HG02759 (cell line): ENCODE data around the gene DEPDC5.

ENCODE experiments used
- ATAC-seq: cut with Tn5 transposase; IDR thresholded peaks from one replicate; pipeline ENCODE4 v1.9.1; 2021; ENCODE audit warnings: mild to moderate bottlenecking, moderate library complexity; ENCODE audit not compliant: unreplicated experiment

The DEPDC5 gene

DNA sequence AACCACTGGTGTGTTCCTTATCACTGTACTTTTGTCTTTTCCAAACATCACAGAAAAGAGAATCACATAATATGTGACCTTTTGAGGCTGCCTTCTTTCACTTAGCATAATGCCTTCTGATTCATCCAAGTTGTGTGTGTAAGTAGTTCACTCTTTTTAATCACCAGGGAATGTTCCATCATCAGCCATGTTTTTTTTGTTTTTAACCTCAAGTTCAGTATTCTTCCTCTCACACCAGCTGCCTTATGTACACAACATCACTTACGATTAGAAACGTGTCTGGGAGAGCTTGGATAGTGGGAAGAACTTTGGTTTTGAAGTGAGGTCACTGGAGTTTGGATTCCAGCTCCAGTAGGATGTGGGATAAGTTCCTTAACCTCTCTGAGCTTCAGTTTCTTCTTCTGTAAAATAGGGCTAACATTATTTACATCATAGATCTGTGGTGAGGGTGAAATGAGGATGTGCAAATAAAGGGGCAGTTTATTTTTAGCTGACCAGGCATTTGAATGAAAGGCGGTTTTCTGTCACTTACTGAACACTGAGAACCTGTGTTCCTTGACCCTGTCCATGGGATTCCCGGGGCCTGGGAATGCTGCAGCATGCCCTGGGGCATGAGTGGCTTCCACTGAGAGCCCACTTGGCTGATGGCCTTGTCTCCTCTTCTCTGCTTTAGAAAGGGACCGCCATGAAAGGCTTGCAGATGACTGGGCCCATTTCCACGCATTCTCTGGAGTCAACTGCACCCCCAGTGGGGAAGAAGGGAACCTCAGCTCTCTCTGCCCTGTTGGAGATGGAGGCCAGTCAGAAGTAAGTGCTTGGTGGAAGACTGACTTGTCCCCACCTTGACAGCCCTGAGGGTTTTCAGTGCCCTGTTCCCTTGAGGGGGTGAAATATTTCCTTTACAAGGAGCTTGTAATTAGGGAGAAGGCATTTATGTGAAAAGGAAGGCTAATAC lies 92.6 kb downstream of the DEPDC5 start:
- no peak for ATAC-seq

DNA sequence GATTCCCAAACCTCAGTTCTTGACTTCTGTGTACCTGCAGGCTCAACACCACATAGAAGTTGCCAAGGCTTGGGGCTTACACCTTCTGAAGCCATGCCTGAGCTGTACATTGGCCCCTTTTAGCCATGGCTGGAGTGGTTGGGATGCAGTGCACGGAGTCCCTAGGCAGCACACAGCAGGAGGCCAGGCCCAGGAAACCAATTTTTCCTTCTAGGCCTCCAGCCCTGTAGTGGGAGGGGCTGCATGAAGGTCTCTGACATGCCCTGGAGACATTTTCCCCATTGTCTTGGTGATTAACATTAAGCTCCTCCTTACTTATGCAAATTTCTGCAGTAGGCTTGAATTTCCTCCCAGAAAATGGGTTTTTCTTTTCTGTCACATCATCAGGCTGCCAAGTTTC lies 94.6 kb downstream of the DEPDC5 start:
- no peak for ATAC-seq

DNA sequence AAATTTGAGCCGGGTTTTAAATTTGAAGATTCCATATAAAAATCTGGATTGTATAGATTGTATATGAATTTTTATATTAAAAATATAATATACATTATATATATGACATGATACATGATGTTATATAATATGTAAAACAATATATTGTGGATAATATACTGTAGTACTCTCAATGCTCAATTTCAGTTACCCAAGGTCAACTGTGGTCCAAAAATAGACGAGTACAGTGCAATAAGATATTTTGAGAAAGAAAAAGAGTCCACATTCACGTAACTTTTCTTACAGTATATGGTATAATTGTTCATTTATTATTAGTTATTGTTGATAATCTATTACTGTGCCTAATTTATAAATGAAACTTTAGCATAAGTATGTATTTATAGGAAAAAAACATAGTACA lies 96.3 kb downstream of the DEPDC5 start:
- ATAC-seq, result no peak

DNA sequence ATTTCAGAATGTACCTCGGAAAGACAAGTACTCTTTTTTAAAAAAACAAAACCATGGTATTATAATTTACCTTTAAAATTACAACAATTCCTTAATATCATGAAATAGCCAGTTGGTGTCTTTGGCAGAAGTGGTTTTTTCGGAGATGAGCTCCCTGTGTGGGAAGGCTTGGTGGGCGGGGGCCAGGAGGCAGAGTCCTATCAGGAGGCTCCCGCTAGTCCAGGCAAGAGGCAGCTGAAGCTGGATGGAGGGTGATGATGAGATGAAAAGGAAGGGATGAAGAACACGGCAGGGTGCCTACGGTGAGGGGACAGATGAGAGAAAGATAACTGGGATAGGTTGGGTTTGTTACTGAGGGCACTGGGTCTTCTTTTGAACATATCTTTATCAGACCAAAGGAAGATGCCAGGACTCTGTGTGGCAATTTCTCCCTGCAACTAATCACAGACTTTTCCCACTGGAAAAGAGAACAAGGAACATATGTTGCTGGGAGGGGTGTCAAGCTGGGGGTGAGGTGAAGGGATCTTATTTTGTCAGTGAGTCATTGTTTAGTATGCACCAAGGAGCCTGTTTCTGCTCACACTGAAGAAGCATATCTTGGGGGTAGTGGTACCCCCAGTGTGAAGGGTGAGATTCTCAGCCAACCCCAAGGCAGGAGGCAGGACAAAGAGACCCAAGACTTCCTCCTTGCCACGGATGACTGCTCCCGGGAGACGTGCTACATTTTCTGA lies 99.0 kb downstream of the DEPDC5 start:
- ATAC-seq, result no peak

DNA sequence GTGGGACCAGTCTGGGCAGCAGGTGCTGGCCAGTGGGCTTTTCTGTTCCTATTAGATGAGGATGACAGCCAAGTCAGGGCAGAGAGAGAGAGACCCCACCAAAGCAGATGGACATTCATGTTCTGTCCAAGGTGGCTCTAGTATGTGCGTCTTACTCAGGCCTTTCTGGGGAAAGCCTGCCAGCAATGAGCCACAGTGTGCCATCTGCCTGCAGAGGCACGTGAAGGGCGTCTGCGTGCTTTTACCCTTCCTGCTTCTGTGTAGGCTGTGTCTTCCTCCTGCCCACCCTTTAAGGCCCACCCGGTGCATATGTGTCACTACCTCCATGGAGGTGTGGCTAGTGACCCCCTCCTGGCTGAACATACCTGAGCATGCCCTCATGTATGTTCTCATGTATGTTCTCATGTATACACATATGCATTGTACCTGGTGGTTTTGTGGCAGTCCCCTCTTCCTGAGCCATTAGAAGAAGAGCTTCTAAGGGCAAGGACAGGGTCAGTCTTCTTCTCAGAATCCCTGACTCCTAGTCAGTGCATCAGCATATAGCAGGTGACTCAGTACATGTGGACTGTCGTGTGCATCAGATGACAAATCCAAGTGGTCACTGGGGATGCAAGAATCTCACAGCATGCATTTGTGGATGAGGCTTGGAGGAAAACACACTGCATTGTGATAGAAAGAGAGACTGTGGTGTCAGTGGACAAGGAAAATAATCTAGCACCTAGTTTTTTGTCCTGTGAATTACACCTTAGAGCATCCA lies 100.1 kb downstream of the DEPDC5 start:
- no peak for ATAC-seq

DNA sequence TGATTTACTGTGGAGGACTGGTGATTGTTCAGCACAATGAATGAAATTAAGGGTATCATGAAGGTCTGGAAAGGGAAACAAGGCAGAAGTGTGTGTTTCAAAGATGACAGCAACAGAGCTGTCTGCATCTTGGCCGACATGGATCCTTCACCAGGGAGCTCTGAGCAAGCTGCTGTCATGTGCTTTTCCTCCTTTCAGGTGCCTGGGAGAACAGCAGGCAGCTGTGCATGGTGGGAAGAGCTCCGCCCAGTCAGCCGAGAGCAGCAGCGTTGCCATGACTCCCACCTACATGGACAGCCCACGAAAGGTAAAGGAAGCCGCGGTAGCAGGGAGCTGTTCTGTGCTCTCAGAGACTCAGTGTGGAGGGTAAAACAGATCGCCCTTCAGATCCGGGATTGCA lies 103.4 kb downstream of the DEPDC5 start:
- no peak for ATAC-seq

DNA sequence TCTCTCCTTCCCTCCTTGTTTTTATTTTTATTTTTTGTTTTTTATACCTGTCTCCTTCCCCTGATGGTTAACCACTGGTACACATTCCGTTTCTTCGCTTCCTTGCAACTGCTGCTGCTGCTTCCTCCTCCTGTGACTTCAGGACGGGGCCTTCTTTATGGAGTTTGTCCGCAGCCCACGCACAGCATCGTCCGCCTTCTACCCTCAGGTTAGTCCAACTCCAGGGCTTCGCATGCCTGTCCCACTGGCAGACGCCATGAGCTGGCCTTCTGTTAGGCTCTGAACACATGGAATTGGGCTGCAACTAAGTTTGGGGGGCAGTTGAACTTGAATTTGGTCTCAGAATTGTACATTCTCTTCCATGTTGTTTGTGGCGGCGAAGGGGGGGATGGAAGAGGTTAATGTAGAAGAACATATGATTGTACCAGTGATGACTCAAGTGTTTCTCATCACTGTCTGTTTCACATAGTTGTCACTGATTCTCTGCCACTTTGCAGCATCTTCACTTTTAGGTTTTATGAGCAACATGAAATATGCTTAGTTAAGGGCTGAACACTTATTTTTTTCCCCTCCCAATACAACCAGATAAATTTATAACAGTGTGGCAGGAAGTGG lies 107.5 kb downstream of the DEPDC5 start:
- ATAC-seq, result no peak

DNA sequence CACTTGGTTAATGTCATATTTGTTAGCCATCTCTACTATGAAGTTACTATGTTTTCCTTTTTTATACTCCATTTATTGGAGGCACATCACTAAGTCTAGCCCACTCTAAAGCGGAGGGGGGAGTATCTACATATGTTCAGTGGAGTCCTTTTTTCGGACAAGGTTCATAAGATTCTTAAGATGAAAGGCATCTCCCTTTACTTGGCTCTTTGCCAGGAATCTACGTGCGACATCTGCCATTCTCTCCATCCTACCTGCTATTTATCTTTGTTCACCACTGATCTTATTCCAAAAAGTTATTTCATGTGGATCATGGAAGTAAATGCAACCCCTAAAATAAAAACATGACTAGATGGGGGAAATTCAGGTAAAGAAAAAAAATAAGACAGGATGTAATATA lies 113.1 kb downstream of the DEPDC5 start:
- ATAC-seq, result no peak

DNA sequence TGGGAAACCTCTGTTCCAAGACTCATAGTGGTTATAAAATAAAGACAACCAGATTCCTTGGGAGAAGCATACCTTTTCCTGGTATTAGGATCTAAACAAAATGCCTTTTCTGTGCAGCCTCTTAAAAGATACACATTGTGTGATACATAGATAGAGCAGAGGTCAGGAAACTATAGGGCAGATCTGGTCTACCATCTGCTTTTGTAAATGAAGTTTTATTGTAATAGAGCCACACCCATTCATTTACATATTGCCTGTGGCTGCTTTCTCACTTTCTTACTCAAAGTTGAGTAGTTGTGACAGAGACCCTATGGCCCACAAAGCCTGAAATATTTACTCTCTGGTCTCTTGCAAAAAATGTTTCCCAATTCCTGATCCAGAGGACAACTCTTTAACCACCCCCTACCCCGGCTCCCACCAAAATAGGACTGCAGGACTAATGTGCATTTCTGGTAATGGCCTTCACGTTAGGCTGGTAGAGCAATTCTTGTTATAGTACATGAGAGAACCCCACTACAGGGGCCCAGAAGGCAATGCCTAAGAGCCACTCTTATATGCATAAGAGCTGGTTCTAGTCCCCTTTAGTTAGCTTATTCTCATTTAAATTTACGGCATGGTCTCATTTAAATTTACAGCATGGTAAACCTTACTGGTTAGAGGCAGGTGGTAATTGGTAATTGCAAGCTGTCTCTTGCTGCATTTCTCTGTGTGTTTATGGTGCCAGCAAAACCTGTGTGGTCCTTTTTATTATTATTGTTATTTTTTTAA lies 113.8 kb downstream of the DEPDC5 start:
- no peak for ATAC-seq

DNA sequence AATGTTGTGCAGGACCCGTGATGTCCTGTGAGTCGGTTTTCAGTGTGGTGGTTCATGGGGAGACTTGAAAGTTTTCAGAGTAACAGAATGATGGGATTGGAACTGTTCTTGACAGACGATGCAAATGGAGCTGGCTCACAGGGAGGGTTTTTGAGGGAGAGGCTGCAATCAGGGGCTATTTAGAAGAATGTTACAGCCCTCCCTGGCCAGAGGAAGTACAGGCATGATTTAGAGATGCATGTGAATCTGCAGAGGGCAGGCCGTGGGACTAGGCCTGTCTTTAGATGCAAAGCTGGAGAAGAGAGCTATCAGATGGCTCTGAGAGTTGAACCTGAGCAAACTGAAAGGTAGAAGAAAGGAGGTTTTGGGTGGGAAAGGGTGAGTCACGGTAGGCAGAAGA lies 115.9 kb downstream of the DEPDC5 start:
- ATAC-seq, result no peak

DNA sequence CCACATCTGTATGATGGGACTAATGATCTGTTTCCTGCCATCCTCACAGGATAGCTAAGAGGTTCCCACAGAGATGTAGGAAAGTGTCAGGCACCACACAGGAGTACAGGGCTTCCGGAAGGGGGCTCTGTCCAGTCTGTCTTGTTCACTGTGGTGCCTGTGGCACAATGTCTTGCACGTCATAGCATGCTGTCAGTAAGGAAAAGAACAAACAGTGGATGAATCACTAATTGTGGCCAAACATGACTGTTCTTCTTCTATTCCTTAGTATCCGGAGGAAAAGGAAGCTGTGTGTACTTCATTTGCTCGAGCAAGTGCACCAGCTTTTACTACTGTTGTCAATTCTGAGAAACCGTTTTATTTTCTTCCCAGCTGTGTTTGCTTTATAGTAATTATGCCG lies 117.1 kb downstream of the DEPDC5 start:
- ATAC-seq, result no peak

DNA sequence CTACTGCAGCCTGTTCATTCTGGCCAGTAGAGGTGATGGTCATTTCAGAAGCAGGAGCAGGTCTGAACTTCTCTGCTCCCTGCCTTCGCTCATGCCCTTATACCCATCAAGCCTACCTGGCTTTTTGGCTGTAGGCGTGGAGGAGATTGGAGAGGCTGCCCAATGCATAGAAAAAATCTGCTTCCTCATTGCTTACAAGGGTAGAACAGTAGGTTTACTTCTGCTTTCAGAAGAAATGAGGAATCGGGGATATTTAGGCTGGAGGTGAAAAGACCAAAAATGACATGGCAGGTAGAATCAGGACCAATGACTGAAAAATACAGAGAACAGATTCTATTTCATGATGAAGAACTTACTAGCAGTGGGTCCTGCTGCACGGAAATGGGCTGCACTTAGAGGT lies 117.7 kb downstream of the DEPDC5 start:
- no peak for ATAC-seq

DNA sequence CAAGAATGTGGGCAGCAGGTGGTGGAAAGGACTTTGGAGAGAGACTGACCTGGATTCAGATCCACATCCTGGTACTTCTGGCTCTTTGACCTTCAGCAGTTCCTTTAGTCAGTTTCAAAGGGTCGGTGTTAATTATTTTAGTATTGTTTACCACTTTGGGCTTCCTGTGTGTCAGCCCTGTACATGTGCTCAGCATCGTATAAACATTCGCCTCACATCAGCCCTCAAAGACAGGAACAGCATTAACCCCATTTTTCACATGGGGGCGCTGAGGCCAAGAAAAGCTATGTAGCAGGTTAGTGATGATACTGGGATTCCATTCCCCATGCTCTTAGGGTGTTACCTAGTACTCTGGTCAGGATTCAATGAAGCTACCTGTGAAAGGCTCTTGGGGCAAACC lies 118.4 kb downstream of the DEPDC5 start:
- no peak for ATAC-seq

DNA sequence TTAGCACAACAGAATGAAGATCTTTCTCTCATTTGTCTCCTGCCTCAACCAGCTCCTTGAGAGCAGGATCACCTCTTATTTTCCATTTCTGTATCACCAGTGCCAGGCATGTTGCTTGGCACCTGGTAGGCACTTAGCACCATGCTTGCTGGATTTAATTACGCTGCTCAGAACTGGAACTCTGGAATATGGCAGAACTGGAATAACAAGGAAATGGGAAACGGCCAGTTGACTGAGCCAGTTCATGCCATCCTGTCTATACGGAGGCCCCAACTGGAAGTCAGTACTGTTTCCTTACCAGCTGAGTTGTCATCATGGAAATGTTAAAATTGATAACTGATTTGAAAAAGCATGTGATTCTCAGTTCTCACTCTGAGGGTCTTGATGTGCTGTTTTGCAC lies 121.0 kb downstream of the DEPDC5 start:
- ATAC-seq, result no peak

DNA sequence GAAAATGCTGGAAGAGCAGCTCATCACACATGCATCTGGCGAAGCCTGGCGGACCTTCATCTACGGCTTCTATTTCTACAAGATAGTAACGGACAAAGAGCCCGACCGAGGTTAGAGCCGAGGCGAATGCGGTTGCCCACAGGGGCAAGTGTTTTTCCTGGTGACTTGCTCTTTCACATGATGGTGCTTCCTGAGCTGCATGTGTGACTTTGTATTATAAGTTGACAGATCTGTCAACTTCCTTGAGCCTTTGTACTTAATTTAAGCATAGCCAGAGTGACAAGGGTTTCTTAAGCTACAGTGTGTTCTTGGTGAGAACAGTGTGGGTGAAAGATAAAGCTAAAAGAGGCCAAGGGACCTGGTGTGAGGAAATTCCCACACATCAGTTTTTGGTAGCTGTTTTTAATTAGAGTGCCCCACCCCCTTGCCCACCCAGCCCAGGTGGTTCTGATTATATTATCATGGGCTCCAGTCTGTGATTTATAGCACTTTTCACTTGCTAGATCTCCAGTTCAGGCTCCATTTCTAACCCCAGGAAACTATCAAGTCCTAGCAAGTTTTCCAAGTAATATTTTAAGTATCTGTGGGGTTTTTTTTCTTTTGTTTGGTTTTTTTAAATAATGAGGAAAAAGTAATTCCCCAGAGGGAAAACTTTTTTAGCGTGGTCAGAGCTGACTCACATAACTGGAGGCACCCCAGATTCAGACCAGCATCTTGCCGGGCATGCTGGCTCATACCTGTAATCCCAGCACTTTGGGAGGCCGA lies 122.5 kb downstream of the DEPDC5 start:
- ATAC-seq, result no peak

DNA sequence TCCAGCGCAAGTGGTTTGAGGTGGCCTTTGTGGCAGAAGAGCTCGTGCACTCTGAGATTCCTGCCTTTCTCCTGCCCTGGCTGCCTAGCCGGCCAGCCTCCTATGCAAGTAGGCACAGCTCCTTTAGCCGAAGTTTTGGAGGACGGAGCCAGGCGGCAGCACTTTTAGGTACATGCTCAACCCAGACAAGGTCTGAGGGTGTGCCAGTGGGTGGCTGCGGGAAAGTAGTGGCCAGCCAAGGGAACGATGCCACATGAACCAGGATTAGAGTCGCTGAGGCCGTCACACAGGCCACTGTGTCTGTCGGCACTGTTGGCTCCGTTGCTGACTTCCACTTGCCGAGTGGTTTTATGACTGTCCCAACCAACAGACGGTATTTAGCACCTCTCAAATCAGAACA lies 125.8 kb downstream of the DEPDC5 start:
- no peak for ATAC-seq

DNA sequence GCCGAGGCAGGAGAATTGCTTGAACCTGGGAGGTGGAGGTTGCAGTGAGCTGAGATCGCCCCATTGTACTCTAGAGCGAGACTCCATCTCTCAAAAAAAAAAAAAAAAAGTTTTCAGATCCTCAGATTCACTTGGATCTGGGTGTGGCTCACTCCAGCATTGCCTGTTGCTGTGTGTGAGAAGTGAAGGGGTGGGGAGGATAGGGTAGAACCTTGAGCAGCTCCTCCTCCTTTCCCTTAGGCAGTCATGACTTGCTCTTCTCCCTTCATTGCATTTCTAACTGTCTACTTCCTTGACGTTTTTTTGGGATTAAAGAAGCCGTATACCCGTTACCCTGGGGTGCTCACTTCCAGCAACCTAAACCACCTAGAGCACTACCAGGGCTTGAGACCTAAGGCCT lies 127.4 kb downstream of the DEPDC5 start:
- no peak for ATAC-seq

DNA sequence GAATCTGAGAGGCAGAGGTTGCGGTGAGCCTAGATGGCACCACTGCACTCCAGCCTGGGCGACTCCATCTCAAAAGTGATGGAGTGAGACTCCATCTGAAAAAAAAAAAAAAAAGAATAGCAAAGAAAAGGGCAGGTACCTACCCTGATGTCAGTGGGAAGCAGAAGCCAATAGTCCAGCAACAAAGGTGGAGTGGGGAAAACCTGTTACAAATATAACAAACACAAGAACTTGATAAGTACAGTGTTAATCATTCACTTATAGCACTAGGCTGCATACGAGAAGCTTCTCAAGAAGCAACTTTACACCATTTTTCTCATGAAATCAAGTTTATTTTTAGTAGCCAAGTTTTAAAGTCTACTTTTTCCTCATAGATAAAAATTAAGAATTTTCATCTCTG lies 128.0 kb downstream of the DEPDC5 start:
- no peak for ATAC-seq

DNA sequence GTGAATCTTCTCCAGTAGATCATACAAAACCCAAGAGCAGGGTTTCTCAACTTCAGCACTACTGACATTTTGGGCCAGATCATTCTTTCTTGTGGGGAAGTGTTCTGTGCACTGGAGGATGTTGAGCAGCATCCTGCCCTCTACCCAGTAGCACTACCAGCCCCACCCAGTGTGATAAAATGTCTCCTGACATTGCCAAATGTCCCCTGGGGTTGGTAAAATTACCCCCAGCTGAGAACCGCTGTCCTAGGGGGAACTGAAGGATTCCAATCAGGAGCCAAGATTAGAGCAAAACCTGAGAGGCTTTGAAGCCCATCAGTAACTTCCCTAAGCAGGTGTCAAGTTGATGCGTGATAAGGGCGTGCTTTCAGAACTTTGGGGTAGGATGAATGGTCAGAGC lies 129.2 kb downstream of the DEPDC5 start:
- no peak for ATAC-seq

DNA sequence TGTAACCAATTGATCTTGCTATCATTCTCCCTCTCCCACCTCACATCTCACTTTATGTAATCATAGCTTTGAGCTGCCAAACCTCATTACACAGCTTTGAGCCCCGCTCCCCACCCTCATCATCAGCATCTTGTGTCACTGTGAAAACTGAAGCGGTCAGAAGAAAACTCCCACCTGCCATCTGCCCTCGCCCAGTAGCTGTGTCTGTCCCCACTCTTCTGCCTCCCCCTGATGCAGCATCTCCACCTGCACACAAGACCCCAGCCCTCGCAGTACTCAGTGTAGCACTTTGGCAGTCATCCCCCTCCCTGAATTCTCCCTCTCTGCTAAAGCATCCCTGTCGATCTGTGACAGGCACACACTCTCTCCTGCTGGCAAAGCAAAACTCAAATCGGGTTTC lies 130.2 kb downstream of the DEPDC5 start:
- no peak for ATAC-seq
